Adrenal gland (tissue), 5 donors: Measurements from ENCODE around the gene KLK6.

ENCODE experiments used
- POLR2A ChIP-seq, 2 donors: fragments of 450-650 bp; IDR thresholded peaks; one replicate each; pipeline ENCODE4 v1.6.1; 2017; ENCODE audit warnings: antibody characterized with exemption in 2 of 2, mild to moderate bottlenecking in 2 of 2, moderate library complexity in 1 of 2
- TF ChIP-seq, protein P1 (sequence below), 6 experiments: fragments of 450-650 bp in 4 of 6; fragments of 200-600 bp in 2 of 6; sonication (generic) in 1 of 6; IDR thresholded peaks; 1 replicate in 5 of 6; 2 replicates in 1 of 6; pipeline versions ENCODE4 v1.5.1 to v1.8.0; 2016 to 2021; ENCODE audit warnings: antibody characterized with exemption in 6 of 6, mild to moderate bottlenecking in 2 of 6, moderate library complexity in 1 of 6
- donor health status: DM: no; HTN: no; CAD: no.

DNA sequence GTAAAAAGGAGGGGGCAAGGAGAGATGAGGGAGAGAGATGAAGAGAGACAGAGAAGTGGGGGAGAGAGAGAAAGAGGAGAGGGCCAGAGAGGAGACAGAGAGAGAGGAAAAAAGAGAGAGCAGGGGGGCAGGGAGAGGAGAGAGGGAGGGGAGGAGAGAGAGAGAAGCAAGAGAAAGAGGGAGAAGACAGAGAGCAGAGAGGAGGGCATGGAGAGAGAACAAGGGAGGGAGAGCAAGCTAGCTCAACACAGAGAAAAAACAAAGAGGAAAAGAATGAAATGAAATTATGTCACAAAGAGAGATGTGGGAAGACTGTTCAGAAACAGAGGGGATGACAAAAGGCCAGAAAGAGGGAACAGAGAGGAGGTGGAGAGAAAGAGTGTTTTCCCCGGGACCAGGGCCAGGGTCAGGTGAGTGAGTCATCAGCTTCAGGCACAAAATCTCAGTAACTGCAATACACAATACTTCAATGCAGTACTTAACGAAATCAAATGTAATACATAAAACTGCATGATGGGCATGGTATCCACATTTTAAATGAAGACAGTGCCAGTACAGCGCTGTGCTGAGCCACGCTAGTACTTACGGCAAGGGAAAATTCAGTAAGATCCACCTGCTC lies 9.5 kb upstream of the KLK6 start:
- TF ChIP-seq, protein P1, sequence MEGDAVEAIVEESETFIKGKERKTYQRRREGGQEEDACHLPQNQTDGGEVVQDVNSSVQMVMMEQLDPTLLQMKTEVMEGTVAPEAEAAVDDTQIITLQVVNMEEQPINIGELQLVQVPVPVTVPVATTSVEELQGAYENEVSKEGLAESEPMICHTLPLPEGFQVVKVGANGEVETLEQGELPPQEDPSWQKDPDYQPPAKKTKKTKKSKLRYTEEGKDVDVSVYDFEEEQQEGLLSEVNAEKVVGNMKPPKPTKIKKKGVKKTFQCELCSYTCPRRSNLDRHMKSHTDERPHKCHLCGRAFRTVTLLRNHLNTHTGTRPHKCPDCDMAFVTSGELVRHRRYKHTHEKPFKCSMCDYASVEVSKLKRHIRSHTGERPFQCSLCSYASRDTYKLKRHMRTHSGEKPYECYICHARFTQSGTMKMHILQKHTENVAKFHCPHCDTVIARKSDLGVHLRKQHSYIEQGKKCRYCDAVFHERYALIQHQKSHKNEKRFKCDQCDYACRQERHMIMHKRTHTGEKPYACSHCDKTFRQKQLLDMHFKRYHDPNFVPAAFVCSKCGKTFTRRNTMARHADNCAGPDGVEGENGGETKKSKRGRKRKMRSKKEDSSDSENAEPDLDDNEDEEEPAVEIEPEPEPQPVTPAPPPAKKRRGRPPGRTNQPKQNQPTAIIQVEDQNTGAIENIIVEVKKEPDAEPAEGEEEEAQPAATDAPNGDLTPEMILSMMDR (IDR thresholded peaks at IDR 0.05): no peak
- TF ChIP-seq POLR2A (IDR thresholded peaks at IDR 0.05): no peak
